ENCODE measurements around the gene EHD3.

The EHD3 gene

GRCh38 chr2:31233741-31234682, at the start of gene EHD3:
Gene EHD3, plus strand, starts transcription at chr2:31234152. Its CDS starts 470 bp downstream, at chr2:31234622.
- peak; percentile 83 for DNase-seq

GRCh38 chr2:31187166-31187565, 46.8 kb upstream of the EHD3 start:
- no peak for DNase-seq

- no peak for DNase-seq
Observed at GRCh38 chr2:31188131-31188530, 45.8 kb upstream of the EHD3 start.

- no peak for DNase-seq
Observed at GRCh38 chr2:31189141-31189540, 44.8 kb upstream of the EHD3 start.

- DNase-seq = no peak
Observed at GRCh38 chr2:31190188-31190587, 43.8 kb upstream of the EHD3 start.

- DNase-seq = no peak
Observed at GRCh38 chr2:31191931-31192330, 42.0 kb upstream of the EHD3 start.

- DNase-seq = no peak
Observed at GRCh38 chr2:31192396-31192795, 41.6 kb upstream of the EHD3 start.

- no peak for DNase-seq
Observed at GRCh38 chr2:31192851-31193392, 41.0 kb upstream of the EHD3 start.

- DNase-seq = no peak
Observed at GRCh38 chr2:31193806-31194205, 40.1 kb upstream of the EHD3 start.

GRCh38 chr2:31196622-31197021, 37.3 kb upstream of the EHD3 start:
- no peak for DNase-seq

- no peak for DNase-seq
Observed at GRCh38 chr2:31197166-31197565, 36.8 kb upstream of the EHD3 start.

- DNase-seq = no peak
Observed at GRCh38 chr2:31197669-31198068, 36.3 kb upstream of the EHD3 start.

GRCh38 chr2:31199206-31199605, 34.7 kb upstream of the EHD3 start:
- no peak for DNase-seq

GRCh38 chr2:31200972-31201371, 33.0 kb upstream of the EHD3 start:
- DNase-seq = no peak

- DNase-seq = no peak
Observed at GRCh38 chr2:31202041-31202440, 31.9 kb upstream of the EHD3 start.

- DNase-seq = no peak
Observed at GRCh38 chr2:31202833-31203232, 31.1 kb upstream of the EHD3 start.

GRCh38 chr2:31203916-31204315, 30.0 kb upstream of the EHD3 start:
- DNase-seq = no peak

- DNase-seq = no peak
Observed at GRCh38 chr2:31204783-31205182, 29.2 kb upstream of the EHD3 start.

GRCh38 chr2:31205186-31205585, 28.8 kb upstream of the EHD3 start:
- DNase-seq = no peak

GRCh38 chr2:31205613-31206012, 28.3 kb upstream of the EHD3 start:
- DNase-seq = no peak

GRCh38 chr2:31207790-31208189, 26.2 kb upstream of the EHD3 start:
- DNase-seq = no peak

- no peak for DNase-seq
Observed at GRCh38 chr2:31208240-31208639, 25.7 kb upstream of the EHD3 start.

GRCh38 chr2:31212659-31213600, 21.0 kb upstream of the EHD3 start:
- DNase-seq = no peak

All from NCI-H146 (cell line).